Heart left ventricle (tissue), 13 donors: Measurements from ENCODE around the gene C5AR2.

Experiments
- POLR2A ChIP-seq, 2 donors: fragments of 450-650 bp; IDR thresholded peaks; one replicate each; pipeline ENCODE4 v1.6.1; 2017; ENCODE audit warnings: antibody characterized with exemption in 2 of 2, mild to moderate bottlenecking in 2 of 2, moderate library complexity in 2 of 2
- TF ChIP-seq, protein P1 (sequence below), 12 donors: fragments of 200-600 bp; sonication (generic) in 4 of 12; IDR thresholded peaks; one replicate each; pipeline versions ENCODE4 v1.5.0 to v1.8.0; 2018 to 2022; ENCODE audit warnings: antibody characterized with exemption in 12 of 12, mild to moderate bottlenecking in 5 of 12
- donor health status: ischemic (EF 13 %, LVEDD 7.1; RV severe dilation, severe dysfunction).
- donor health status: DM: no; HTN: yes; CAD: no.
- donor health status: DM: no; HTN: no; CAD: no.
- donor health status: ischemic (EF 25% LVEDD 6.9; RV normal size, moderate dysfunction).
- donor health status: ischemic (EF 25% LVEDD 5.7; RV mildly dilated, moderate dysfunction).
- donor health status: ischemic (EF 35%, LVEDD 5.7; RV mildly dilated, moderate dysfunction).
- donor health status: nonischemic (EF 11% LVEDD 7.7; RV severe dilation, severe dysfunction).
- donor health status: DM: yes; HTN: yes; CAD: no.
- donor health status: PGD.
- donor health status: ischemic (EF 29% LVEDD 5.4; RV normal size, mild dysfunction).
- donor health status: nonischemic (EF 23%, LVEDD 6.1; RV moderate dilation, normal function).

DNA sequence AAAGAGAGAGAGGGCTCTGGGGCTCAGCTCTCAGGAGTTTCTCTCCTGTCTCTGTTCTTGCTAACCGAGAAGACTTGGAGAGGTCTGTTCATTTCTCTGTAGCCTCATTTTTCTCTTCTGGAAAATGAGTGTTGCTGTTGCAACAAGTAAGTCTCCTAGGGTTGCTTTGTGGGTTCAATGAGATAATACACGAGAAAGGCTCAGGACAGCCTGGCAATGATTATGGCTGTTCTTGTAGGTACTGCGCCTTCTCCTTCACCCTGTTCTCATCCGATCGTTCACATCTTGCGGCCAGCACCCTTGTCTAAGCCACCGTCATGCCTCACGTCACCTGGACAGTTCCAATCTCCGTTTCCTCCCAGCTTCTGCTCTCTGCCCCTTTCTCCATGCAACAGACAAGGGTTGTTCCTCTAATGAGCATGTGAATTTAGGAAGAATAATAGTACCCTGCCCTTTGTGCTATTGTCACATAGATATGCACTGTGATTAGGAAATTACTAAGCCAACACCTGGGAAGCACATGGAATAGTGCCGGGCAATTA, 18.1 kb upstream of the C5AR2 start:
- TF ChIP-seq, protein P1, sequence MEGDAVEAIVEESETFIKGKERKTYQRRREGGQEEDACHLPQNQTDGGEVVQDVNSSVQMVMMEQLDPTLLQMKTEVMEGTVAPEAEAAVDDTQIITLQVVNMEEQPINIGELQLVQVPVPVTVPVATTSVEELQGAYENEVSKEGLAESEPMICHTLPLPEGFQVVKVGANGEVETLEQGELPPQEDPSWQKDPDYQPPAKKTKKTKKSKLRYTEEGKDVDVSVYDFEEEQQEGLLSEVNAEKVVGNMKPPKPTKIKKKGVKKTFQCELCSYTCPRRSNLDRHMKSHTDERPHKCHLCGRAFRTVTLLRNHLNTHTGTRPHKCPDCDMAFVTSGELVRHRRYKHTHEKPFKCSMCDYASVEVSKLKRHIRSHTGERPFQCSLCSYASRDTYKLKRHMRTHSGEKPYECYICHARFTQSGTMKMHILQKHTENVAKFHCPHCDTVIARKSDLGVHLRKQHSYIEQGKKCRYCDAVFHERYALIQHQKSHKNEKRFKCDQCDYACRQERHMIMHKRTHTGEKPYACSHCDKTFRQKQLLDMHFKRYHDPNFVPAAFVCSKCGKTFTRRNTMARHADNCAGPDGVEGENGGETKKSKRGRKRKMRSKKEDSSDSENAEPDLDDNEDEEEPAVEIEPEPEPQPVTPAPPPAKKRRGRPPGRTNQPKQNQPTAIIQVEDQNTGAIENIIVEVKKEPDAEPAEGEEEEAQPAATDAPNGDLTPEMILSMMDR (IDR thresholded peaks at IDR 0.05), result no peak
- TF ChIP-seq POLR2A (IDR thresholded peaks at IDR 0.05), result no peak
